Fibroblast of gingiva (primary cell): ENCODE results near the gene CDCP2.
A peak's percentile ranks its signal among the peaks of the same experiment; 100 is the strongest.

Experiments used
- DNase-seq: peaks from one replicate; pipeline ENCODE4 v3.0.0-alpha.2; 2011; ENCODE audit warnings: low read depth

Gene CDCP2

DNA sequence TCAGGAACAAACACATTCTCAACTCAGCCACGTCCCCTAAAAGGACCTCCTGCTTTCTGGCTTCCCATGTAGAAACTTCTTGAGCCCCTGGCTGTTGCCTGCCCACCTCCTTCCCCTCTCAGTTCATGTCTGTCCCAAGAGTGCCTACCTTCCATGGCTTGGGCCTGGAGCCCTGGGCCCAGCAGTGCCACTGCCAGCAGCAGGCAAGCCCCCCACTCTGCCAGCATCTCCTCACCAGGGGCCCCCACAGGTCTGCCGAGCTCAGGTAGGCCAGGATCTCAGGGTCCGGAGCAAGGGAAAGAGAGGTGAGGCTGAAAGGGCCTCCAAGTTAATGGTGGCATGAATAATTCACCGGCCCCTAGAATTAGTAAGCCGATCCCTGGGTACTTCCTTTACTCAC lies at the start of gene CDCP2:
Gene CDCP2 (minus strand): TSS at position 305 of the 400 bp plus-strand sequence. CDS start 78 bp downstream, at position 227.
- no peak for DNase-seq

DNA sequence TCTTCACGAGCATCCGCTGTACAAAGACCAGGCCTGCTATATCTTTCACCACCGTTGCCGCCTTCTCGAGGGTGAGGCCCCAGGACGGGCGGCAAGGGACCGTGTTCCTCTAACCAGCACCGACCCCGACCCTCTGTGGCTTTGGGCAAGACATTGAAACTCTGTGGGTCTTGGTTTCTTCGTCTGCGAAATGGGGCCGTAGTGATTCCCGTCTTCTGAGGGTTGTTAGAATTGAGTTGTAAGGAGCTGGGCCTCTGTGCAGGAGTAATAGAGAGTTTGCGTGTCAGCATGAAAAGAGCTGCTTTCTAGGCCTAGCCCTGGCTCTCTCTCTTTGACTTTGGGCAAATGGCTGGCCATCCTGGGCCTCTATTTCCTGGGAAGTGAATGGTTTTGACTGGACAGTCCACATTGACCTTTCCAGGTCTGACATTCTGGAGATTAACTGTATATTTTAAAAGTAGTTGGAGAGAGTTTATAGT lies 47.8 kb upstream of the CDCP2 start:
- no peak for DNase-seq

DNA sequence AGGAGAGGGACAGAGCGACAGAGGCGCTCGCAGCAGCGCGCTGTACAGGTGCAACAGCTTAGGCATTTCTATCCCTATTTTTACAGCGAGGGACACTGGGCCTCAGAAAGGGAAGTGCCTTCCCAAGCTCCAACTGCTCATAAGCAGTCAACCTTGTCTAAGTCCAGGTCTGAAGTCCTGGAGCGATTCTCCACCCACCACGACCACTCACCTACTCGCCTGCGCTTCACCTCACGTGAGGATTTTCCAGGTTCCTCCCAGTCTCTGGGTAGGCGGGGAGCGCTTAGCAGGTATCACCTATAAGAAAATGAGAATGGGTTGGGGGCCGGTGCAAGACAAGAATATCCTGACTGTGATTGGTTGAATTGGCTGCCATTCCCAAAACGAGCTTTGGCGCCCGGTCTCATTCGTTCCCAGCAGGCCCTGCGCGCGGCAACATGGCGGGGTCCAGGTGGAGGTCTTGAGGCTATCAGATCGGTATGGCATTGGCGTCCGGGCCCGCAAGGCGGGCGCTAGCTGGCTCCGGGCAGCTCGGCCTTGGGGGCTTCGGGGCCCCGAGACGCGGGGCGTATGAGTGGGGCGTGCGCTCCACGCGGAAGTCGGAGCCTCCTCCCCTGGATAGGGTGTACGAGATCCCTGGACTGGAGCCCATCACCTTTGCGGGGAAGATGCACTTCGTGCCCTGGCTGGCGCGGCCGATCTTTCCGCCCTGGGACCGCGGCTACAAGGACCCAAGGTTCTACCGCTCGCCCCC lies 47.1 kb upstream of the CDCP2 start, which contains the start of the genes CYB5RL and MRPL37:
Gene CYB5RL (minus strand): TSS at position 266 of the 754 bp plus-strand sequence. CDS start 4,414 bp downstream, outside the sequence.
Gene MRPL37 (plus strand): TSS at position 403 of the 754 bp plus-strand sequence. CDS start 77 bp downstream, at position 480.
- DNase-seq = peak; percentile 96

DNA sequence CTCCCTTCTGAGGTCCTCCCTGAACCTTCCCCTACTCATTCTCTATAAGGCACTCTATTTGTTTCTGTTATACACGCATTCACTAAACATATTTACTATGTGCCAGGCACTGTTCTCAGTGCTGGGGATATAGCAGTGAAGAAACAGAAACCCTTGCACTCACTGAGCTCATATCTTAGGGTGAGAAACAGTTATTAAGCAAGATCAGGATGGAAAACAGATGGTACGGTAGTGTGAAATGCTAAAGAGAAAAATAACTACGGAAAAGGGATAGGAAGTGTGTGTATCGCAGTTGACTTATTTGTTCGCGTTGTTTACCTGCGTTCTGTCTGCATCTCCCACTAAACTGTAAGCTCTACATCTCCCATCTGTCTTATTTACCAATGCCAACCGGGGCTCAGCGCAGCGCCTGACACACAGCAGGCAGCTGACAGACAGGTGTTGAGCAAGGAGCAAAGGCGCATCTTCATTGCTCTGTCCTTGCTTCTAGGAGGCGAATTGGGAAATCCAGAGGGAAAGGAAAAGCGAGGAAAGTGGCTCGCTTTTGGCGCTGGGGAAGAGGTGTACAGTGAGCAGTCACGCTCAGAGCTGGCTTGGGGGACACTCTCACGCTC lies 46.5 kb upstream of the CDCP2 start:
- DNase-seq = peak; percentile 43

DNA sequence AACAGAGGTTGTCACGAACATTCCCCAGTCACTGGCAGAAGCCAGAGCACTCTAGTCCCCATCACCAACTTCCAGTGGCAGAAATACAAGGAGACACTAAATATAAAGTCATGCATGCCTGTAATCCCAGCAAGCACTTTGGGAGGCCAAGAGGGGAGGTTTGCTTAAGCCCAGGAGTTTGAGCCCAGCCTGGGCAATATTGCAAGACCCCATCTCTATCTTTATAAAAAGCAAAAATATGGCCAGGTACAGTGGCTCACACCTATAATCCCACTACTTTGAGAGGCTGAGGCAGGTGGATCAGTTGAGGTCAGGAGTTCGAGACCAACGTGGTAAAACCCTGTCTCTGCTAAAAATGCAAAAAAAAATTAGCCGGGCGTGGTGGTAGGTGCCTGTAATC lies 40.7 kb upstream of the CDCP2 start:
- DNase-seq = no peak

DNA sequence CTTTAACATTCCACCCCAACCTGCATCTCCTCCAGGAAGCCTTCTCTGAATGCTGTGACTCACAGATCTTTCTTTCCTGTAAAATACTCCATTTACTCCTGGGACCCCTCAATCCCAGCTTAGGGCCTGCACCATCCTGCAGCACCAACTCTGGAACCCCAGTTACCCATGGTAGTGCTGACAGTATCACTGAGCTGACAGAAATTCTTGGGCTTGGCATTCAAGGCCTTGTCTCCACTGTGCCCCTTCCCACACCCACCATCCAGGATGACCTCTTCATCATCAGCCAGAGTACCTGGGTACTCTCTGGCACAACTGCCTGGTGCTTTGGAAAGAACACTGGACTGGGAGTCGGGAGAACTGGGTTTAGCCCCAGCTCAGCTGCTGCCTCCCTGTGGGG lies 38.7 kb upstream of the CDCP2 start:
- no peak for DNase-seq

DNA sequence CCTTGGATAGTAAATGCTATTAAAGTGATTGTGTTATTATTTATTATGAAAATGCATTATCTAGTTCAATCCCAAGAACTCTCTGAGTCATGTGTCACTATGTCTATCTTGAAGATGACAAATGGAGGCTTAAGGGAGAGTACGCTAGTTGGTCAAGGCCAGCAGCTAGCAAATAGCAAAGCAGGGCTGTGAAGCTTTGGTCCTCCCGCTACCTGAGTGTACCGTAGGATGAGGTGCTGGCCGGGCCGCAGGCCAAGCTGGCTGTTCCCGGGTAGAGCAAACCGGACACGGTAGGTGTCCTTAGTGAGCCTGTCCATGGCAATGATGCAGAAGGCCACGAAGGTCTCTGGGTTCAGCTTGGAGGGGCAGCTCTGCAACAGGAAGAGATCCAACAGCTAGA lies 37.7 kb upstream of the CDCP2 start:
- no peak for DNase-seq

DNA sequence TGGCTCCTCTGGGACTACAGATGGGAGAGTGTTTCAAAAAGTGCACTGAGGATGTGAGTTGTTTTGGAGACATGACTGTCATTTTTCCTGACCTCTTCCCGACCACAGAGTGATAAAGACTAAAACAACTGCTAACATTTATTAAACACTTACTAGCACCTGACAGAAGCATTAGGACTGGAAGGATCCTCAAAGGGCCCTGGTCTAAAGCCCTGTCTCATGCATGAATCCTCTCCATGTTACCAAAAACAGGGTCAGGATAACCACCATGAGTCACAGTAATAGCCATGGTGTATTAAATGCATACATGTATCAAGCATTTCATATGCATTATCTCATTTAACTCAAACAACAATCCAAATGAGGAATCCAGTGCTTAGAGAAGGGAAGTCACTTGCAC lies 35.5 kb upstream of the CDCP2 start:
- no peak for DNase-seq

DNA sequence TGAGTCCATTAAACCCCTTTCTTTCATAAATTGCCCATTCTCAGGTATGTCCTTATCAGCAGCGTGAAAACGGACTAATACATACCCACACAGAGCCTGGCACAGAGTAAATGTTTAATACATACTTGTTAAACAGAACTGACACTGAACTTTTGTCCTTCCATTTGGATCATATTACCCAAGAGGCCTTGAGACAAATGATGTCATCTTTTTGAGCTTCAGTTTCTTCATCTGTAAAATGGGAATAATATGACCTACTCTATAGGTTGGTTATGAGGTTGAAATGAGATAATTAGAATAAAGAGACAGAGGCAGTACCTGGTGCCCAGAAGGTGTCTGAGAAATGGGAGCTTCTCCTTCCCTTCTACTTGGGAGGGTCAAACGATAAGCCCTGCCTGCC lies 33.3 kb upstream of the CDCP2 start:
- no peak for DNase-seq

DNA sequence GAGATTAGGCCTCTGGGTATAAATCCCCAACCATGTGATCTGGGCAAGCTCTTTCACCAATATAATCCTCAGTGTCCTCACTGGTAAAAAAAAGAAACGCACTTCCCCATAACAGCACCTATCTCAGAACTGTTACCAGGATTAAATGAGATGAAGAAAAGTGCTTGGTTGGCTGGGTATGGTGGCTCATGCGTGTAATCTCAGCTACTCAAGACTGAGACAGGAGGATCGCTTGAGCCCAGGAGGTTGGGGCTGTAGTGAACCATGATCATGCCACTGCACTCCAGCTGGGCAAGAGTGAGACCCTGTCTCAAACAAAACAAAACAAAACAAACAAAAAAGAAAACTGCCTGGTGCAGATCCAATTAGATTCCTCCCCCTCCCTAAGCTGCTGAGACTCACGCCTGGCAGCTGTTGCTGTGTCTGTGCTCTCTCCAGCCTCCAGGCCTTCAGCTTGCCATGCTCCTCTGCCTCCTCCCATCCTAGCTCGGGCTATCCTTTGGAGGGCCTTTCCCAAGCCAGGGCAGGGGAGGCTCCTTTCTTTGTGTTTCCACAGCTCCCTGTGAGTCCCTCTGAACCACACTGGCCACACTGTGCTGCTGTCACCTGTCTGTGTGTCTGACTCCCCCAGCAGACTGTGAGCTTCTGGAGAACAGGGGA lies 28.0 kb upstream of the CDCP2 start:
- DNase-seq = no peak

DNA sequence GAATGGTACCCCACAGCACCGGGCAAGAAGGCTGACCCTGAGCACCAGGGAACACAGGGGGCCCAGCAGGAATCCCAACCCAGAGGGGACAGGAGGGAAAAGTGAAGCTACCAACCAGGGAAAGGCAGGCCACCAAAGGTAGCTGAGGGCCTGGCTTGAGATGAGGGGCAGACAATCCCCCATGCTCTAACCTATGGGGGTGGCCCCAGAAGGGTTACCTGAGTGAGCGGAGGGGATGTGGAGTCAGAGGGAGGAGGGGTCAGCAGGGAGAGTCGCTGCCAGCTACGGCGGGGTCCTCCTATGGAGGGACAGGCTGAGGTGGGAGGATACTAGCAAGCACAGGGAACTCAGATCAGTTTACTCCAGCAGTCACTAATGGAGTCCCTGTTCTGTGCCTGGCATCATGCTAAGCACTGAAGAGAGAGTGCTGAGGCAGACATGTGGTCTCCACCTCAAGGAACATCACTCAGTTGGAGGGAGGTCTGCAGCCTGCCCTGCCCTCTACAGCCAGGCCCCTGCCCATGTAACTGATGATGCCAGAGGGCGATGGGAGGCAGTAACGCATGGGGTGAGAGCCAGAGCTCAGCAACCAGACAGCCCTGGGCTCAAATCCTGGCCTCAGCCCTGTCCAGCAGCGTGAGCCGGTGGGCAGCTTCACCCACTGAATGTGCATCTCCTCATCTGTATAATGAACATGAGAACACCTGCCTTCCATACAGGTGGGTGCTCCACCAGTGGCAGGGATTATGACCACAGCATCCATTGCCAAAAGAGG lies 25.7 kb upstream of the CDCP2 start:
- no peak for DNase-seq

DNA sequence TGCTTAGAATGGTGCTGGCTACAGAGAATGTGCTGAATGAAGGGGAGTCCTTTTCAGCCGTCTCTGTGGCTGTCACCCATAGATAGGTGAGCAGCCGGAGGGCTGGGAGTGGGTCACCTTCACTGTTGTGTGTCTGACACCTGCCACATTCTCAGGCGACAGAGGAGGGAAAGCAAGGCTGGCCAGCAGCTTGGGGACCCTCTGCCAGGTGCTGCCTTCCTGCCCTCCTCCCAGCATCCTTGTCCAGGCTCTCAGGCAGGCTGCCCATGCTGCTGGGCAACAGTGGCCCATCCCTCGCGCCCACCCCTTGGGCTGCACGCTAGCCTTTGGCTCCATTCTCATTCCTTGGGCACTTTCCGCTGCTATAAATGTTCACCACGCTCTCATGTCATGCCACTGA lies 24.9 kb upstream of the CDCP2 start:
- DNase-seq = no peak

DNA sequence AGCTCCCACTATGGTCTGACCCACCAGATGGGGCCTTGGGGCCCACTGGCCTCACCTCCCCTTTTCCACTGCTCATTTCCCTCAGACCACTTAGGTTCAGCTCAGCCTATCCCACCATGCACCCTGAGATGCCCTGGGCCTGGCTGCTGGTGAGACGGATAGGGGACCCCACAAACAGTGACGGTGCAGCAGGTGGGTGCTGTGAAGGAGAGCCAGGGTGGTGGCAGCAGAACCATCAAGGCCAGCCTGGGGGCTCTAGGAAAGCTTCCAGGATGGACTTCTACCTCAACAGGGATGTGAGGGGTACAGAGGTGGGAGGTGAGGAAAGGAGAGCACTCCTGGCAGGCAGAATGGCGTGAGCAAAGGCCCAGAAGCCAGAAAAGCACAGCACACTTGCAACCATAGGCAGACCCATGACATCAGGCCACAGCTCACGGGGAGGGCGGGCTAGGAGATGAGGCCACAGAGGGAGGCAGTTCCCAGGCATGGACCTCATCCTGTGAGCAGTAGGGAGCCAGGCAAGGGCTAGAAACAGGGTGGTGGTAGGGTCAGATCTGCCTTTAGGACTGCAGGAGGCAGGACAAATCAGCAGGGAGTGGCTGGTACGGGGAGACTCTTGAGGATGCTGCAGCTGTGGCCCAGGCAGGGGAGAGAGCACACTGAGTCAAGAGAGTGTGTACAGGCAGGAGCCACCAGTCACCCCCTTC lies 24.0 kb upstream of the CDCP2 start:
- no peak for DNase-seq

DNA sequence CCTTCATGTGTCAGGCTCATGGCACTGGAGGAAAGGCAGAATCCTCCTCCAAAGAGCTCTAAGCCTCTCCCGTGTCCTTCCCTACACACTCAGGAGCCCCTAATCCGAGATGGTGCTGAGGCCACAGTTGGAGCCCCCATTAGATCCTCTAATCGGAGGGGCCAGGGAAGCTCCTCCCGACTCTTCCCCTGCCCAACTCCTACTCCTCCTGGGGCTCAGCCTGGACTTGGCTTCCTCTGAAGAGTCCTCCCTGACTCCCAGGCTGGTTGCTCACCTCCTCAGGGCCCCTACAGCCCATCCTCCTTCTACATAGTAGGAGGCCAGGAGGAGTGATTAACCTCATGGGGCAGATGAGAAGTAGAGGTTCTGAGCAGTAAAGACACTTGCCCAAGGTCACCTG lies 21.3 kb upstream of the CDCP2 start:
- DNase-seq = no peak

DNA sequence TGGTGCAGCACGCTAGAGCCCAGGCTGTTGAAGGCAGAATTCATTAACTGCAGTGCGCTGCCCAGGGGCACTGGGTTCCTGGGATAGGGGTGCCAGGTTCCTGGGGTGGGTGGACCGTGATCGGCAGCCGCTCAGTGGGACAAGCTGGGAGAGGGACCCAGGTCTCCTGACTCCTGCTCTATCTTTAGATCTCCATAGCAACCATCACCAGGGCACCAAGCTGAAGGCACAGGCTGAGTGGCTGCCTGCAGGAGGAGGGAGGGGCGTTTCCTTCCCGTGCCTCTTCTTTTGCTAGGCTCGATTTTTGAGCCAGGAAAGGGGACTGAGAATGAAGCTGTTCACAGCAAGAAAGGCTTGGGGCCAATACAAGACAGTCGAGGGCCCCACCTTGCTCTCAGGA lies 20.9 kb upstream of the CDCP2 start:
- DNase-seq = no peak

DNA sequence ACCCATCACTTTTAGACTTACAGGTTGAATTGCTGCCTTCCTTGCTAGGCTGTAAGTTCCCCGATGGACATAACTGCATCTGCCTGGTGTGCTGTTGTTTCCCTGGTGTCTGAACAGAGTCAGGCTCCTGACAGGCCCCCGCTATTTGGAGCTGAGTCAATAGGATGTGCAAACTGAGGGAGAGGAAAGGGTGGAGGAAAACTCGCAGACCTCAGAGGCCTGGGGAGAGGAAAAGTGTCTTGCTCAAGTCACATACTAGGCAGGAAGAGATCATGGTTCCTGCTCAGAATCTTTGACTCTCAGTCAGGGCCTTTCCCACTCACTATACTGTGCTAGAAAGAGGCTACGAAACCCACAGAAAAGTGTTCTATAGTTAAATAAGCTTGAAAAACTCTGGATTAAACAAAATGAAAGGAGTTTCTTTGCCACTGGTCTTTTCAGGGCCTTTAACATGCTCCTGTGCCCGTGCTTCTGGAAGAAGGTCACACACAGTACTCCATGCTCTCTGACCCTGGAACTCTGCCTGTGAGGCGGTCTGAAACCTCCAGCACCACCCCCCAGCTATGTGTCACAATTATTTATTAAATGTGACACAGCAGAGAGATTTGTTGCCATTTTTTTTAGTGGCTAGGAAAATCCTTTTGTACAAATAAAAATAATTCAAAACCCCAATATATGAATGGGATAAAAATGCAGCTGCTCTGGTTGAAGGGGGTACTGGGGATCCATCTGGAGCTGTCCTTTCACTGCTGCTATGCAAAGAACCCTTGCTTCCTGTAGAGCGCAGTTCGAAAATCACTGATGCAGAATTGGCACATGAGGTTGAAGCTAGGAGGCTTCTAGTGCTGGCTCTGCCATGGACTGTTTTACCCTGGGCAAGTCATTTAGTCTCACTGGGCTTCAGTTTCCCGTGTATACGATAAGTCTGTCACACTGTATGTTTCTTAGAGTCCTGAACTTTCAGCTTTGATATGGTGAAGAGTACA lies 20.1 kb upstream of the CDCP2 start:
- no peak for DNase-seq

DNA sequence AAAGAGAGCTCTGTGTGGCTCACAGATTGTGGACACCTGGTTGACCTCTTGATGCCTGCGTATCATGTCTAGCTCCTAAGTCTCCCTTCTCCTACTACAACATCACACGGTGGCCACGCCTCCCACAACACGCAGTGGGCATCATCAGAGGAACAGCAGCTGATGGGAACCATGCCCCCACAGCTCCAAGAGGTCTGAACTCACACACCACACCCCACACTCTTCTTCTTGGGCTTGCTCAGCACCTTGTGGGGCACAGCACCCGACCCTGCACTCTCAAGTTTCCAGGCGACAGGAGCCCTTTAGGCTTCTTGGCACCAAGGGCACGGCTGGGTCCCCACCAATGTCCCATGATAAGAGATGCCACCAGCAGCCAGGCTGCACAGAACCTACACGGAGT lies 18.8 kb upstream of the CDCP2 start:
- no peak for DNase-seq

DNA sequence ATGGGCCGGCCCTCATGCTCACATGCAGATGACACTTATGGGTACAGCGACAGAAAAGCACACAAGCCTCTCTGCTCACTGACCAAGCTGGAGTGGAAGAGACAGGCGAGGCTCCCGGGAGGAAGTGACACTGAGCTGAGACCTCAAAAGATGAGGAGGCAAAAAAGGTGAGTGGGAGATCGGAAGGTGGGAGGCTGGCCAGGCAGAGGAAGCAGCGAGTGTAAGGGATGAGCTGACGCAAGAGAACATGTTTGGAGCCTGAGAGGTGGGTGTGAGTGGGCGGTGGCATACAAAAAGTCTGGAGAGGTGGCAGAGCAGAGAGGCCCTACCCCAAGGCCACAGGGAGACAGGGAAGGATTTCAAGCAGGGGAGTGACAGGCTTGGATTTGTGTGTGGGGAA lies 18.2 kb upstream of the CDCP2 start:
- no peak for DNase-seq

DNA sequence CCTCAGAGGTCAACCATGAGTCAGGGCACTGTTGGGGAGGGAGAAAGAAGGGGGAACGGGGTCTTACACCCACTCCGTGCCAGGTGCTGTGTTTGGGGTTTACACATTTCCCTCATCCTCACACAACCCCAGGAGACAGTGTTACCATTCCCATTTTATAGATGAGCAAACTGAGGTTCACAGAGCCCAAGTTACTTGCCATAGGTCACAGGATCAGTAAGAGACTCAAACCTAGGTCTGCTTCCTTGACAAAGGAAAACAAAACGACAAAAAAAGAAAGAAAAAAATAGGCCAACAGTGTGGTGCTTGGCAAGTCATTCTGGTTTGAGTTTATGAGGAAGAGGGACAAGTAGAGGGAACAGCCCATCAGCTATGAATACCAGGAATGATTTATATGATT lies 16.3 kb upstream of the CDCP2 start:
- no peak for DNase-seq

DNA sequence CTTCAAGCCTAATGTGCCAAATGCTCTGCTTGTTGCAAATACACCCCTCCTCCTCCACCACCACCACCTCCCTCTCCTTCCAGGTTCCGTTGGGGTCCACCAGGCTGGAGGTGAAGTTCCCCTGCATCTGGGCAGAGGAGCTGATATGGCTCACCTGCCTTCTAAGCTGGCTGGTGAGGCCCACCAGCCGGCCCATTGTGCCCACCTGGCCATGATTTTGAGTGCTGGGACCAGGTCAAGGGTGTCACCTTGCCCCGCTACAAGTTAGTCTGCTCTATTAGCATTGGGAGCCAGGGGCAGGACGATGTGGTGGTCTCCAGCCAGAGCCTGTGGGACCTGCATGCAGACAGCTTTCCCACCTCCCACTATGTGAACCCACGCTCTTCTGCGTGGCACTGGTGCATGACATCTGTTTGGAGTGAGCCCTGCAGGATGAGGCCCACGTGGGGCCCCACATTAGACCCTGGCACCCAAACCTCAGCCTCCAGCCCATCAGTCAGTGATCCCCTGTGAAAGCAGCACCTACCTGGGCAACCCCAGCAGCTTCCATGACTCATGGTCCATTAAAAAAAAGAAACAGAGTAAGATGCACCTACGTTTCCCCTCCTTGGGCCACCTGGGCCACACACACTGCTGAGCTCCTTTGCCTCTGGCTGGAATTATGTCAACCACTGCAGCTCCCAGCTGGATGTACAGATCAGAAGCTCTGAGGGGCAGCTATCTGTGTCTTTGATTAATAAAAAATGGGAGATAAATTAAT lies 15.6 kb upstream of the CDCP2 start:
- DNase-seq = no peak
